HG02973 (cell line): ENCODE measurements around the gene TSPYL2.

Source experiments
- ATAC-seq: cut with Tn5 transposase; IDR thresholded peaks from one replicate; pipeline ENCODE4 v1.9.1; 2021; ENCODE audit warnings: moderate library complexity; ENCODE audit not compliant: unreplicated experiment

Gene TSPYL2

GRCh38 chrX:53078943-53079342 lies 3.2 kb upstream of the TSPYL2 start:
- ATAC-seq, result no peak

DNA sequence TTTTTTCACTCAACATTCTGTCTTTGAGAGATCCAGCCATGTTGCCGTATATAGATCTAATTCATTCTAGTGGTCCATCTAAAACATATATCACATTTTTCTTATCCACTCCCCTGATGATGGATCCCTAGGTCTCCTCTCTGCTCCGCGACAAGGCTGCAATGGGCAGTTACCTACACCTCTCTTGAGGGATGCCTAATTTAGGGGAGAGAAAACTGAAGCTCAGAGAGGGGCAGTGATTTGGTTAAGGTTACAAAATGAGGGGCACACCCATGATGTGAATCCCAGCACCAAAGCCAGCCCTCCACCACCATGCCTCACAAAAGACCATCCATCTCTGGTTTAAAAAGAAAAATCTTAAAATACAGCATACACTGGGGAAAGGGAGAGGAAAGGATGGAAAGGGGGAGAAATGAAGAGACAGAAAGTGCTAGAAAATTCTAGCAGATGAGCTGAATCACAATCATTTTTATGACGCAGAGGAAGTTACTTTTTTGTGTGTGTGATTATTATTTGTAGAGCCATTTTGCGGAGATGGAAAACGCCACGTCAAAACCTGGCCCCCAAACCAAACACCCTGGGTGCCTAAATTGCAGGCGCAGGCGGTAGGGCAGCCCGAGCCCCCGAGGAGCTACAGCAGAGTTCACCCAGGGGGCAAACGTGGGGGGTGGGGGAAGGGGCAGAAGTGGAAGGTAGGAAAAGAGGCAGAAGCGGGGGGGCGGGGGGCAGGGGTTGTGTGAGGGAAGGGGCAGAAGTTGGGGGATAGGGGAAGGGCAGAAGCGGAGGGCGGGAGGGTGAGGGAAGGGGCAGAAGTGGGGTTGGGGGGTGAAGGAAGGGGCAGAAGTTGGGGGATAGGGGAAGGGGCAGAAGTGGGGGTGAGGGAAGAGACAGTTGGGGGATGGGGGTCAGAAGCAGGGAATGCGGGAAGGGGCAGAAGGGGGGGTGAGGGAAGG lies 1.3 kb upstream of the TSPYL2 start:
- no peak for ATAC-seq

DNA sequence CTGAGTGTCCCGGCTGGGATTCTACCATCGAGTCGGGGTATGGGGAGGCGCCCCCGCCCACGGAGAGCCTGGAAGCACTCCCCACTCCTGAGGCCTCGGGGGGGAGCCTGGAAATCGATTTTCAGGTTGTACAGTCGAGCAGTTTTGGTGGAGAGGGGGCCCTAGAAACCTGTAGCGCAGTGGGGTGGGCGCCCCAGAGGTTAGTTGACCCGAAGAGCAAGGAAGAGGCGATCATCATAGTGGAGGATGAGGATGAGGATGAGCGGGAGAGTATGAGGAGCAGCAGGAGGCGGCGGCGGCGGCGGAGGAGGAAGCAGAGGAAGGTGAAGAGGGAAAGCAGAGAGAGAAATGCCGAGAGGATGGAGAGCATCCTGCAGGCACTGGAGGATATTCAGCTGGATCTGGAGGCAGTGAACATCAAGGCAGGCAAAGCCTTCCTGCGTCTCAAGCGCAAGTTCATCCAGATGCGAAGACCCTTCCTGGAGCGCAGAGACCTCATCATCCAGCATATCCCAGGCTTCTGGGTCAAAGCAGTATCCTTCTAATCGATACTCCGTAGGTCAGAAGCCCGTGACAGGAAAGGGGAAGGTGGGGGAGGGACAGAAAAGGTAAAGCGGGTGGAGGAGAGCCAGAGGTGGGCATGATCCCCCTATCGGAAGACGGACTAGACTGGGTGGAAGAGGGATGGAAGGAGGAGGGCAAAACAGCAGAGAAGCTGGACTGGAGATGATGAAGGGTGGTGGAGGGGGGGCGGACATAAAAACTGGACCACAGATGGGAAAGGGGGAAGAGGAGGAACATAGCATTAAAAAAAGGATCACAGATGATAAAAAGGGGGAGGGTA lies 828 bp downstream of the TSPYL2 start:
- no peak for ATAC-seq

- no peak for ATAC-seq
Measured at GRCh38 chrX:53084043-53084570, 1.9 kb downstream of the TSPYL2 start.

GRCh38 chrX:53084863-53085262 lies 2.7 kb downstream of the TSPYL2 start:
- no peak for ATAC-seq

GRCh38 chrX:53085661-53086229 lies 3.6 kb downstream of the TSPYL2 start:
- ATAC-seq, result no peak

DNA sequence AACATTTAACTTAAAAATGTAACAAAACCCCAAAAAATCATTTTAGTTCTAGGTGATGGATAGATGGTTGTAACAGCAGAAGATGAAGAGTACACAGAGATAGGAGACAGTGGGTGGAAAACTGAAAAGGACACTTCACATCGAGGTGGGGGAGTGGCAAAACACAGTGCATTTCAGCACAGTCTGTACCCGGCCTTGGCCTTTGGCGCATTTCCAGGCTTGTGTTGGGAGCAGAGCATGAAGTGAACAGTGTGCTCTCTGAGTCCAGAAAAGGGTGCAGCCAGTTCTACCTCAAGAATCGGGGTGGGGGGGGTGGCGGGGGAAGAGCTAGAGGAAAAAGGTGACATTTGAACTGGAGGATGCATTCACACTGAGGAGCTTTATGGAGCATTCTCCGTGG lies 4.3 kb downstream of the TSPYL2 start:
- no peak for ATAC-seq

DNA sequence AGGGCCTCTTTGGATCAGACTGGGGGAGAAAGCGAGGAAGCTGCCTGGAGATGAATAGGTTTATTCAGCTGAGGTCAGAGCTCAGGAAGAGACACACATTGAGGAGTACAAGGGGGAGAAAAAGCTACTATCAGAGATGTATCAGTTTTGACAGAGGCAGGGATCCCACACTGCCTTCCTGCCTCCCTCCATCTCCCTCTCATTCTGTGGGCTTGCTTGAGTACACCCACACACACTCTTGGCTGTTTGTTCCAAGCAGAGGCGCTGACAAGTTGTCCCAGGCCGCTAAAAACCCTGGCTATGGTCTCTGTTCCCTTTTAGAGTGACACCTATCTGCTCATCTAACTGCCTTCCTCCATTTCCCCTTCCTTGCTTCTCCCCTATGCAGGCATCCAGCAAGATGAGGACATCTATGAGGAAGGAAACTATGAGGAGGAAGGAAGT lies 5.2 kb downstream of the TSPYL2 start:
- no peak for ATAC-seq

DNA sequence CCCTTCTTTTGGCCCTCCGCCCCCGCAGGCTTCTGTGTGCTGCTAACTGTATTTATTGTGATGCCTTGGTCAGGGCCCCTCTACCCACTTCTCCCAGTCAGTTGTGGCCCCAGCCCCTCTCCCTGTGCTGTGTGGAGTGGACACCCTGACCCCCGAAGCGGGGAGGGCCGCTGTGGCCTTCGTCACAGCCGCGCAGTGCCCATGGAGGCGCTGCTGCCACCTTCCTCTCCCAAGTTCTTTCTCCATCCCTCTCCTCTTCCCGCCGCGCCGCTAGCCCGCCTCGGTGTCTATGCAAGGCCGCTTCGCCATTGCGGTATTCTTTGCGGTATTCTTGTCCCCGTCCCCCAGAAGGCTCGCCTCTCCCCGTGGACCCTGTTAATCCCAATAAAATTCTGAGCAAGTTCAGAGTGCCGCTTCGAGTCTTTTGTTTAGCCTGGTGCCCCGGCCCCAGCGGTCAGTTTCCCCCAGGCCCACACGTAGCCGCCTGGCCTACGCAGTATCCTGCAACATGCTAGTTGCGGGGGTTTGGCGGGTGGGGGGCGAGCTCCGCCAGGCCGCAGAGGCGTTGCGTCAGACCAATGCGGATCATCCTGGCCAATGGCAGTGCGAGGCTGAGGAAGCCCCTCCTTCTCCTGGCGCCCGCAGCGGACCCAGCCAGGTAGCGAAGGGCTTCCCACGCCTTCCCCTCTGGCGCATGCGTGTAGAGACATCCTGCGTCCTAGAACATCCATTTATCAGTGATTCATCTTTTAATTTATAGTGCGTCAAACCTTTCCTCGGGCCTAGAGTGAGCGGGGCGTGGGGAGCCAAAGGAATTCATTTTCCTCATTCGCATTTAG lies 6.2 kb downstream of the TSPYL2 start:
- ATAC-seq, result no peak

- no peak for ATAC-seq
Measured at GRCh38 chrX:53089224-53089842, 7.2 kb downstream of the TSPYL2 start.

GRCh38 chrX:53089925-53090324 lies 7.8 kb downstream of the TSPYL2 start:
- no peak for ATAC-seq

DNA sequence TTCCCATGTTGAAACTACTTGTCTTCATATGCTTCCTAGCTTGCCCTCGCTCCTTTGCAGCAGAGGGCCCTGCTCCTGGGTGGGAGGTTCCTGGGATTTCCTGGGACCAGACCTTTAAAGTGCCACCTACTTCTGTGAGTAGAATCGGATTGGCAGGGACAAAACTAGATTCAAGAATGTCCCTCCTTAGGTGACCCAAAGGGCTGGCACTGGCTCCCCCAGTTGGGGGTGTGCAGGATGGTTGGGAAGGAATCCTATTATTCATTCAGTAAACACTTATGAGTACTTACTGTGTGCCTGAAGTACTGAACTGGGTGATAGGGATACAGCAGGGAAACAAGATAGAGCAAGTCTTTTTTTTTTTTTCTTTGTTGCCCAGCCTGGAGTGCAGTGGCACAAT lies 9.2 kb downstream of the TSPYL2 start:
- ATAC-seq, result no peak

DNA sequence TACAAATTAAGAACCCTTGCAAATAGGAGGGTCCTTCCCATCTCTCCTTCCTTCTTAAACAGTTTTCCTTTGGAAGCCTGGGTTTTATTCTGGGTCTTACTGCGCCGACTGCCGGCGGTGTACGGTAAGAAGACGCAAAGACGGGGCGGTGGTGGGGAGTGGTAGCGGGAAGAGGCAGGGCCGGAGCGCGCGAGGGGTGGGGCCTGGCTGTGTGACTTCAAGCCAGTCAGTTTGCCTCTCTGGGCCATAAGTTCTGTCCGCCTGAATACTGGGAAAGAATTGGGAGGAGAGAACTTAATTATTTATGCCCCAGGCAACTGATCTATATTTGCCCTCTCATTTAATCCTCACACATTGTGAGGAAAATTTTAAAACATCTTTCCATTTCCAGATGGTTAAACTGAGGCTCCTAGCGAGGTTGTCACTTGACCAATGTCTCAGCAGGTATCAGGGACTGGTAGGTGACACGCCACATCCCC lies 11.0 kb downstream of the TSPYL2 start:
- peak; percentile 47 for ATAC-seq

- ATAC-seq, result peak; percentile 68
Measured at GRCh38 chrX:53093748-53094581, 11.8 kb downstream of the TSPYL2 start, which contains the start of gene KANTR. Gene KANTR, plus strand, starts transcription at chrX:53094142. Its CDS starts 30,131 bp downstream, at chrX:53124273.

DNA sequence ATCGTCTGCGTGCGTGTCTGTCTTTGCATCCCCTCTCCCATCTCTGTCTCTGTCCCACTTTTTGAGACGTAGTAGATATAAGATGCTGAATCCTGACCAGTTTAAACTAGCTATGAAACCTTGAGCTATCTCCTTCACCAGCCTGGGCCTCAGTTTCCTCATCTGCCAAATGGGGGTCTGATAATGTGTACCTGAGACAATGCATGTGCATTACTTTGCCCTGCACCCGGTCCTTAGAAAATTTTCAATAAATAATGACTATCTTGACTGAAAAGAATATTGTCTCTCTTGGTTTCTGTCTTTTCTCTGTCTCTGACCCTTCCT lies 12.4 kb downstream of the TSPYL2 start:
- ATAC-seq, result no peak

DNA sequence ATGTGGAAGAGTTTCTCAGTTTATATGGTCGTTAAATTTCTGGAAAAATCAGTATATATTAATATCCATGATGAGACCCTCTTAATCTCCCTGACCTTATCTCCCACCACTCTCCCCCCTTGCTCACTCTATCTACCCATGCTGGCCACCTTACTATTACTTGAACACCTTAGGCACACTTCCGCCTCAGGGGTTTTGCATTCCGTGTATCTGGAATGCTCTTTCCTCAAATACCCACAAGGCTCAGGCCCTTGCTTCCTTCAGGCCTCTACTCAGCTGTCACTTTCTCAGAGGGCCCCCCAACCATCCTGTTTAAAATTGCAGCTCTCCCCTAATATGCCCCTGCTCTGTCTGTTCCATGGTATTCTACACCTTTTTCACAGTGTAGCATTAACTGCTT lies 13.6 kb downstream of the TSPYL2 start:
- ATAC-seq, result no peak

DNA sequence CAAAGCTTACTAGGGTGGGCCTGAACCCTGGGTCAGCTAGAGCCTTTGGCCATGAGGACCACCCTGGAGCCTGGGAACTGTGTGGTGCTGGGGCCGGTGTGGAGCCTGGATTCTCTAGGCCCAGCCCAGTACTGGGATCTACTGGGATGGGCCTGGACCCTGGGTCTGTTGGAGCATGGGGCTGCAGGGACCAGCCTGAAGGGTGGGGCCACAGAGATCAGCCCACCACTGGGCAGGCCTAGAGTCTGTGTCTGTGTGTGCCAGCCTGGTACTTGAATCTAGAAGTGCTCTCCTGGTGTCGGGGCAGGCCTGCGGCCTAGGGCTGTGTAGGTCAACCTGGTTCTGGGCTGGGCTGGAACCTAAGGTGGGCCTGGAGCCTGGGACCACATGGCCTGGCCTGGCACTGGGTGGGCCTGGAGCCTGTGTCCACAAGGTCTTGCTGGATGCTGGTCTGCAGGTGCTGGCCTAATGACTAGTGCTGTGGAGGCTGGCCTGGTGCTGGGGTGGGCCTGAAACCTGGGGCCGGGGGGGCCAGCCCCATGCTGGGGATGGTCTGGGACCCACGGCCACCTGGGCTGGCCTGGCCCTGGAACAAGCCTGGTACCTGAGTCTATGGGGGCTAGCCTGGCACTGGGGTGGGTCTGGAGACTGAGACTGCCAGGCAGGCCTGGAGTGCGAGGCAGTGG lies 32.8 kb downstream of the TSPYL2 start:
- ATAC-seq, result no peak

DNA sequence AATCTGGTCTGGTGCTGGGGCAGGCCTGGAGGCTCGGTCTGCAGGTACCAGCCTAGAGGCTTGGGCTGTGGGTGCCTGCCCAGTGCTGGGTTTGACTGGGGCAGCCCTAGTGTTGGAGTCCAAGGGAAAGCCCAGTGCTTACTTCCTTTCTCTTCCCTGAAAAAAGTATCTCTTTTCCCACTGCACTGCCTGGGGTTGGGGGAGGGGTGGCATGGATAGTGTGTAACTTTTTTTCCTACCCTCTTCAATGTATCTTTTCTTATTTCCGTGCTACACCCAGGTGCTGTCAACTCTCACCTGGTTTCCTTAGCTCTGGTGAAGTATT lies 33.3 kb downstream of the TSPYL2 start:
- ATAC-seq, result no peak
